Raji (cell line): ENCODE measurements around the gene CLDN6.

ENCODE experiments used
- POLR2A ChIP-seq: IDR thresholded peaks from 2 replicates; pipeline ENCODE4 v1.6.1; 2011; ENCODE audit warnings: low read depth, low read length, control low read depth; ENCODE audit not compliant: insufficient read depth

CLDN6 gene

DNA sequence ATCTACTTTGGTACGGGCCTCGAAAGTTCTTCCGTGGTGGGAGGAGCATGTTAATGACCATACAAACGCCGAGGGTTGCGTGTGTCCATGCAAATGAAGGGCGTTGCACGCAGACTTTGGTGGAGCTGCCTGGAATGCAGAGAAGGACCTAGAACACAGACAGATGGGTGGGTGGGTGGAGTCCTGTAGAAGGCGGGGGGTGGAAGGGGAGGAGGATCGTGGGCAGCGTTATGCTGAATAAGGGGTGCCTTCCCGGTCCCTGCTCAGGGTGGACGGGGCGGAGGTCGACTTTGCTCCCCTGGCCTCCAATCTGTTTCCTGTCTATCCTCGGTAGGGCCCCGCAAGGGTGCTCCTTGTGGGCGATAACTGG, 49.6 kb downstream of the CLDN6 start:
- peak; percentile 23; the same call in 1 of the 2 replicates for TF ChIP-seq POLR2A

DNA sequence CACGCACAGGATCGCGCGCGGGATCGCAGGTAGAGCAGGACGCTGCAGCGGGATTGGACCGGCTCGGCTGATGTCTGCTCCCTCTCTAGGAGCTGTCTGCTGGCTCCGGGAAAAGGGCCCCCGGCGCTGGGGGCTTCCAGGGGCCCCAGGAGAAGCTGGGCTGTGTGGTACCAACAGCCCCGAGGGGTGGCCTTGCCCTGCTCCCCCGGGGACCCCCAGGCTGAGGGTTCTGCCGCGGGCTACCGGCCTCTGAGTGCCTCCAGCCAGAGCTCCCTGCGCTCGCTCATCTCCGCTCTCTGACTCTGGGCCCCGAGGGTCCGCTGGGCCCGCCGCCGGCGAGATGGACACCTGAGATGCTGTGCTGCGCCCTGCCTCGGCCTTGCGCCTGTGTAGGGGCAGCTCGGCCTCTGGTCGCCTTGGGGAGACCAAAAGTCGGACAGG, 50.2 kb downstream of the CLDN6 start:
- no peak for TF ChIP-seq POLR2A

DNA sequence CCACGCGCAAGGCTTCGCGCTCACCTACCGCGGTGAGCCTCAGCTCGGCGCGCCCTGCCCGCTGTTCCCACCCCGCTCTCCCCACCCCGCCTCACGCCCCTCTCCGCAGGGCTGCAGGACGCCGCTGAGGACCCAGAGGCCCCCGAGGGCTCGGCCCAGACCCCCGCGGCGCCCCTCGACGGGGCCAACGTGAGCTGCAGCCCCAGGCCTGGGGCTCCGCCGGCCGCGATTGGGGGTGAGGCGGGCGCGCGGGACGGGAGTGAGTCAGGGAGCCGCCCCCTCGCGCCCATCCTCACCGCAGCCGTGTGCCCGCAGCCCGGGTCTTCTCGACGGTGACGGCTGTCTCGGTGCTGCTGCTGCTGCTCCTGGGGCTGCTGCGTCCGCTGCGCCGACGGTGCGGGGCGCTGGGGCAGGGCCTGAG, 50.8 kb downstream of the CLDN6 start:
- no peak for TF ChIP-seq POLR2A

DNA sequence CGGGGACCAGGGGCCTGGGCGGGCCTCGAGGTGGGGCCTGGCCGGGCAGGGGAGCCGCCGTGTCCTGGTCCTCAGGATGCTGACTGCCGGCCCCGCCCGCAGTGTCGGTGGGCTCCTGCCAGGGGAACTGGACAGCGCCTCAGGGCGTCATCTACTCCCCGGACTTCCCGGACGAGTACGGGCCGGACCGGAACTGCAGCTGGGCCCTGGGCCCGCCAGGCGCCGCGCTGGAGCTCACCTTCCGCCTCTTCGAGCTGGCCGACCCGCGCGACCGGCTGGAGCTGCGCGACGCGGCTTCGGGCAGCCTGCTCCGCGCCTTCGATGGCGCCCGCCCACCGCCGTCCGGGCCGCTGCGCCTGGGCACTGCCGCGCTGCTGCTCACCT, 51.2 kb downstream of the CLDN6 start:
- TF ChIP-seq POLR2A, result no peak

DNA sequence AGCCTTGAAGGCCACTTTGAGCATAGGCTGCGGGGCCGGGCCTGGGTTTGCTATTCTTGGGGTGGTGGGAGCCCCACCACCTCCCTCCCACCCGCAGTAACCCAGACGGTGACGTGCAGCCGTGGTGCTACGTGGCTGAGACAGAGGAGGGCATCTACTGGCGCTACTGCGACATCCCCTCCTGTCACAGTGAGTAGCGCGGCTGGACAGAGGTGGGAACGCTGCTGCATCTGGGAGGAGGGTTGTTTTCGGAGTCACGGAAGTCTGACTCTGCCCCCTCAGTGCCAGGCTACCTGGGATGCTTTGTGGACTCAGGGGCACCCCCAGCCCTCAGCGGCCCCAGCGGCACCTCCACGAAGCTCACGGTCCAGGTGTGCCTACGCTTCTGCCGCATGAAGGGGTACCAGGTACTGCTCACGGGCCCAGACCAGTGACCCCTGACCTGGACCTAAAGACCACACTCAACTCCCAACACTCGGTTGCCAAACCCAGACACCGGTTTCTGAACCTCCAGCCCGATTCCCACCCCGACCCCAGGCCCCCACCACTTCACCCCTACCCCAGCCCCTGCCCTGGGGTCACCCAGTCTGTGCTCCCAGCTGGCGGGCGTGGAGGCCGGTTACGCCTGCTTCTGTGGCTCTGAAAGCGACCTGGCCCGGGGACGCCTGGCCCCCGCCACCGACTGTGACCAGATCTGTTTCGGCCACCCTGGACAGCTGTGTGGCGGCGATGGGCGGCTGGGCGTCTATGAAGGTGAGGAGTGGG, 51.8 kb downstream of the CLDN6 start:
- no peak for TF ChIP-seq POLR2A
